Adipocyte (in vitro differentiated cells): ENCODE data around the gene ARL6IP1.
"Not testable (repeated sequence)": the region's sequence is repeated elsewhere in the genome, so short reads cannot be mapped to it uniquely, and the experiment has no call there.

ENCODE experiments used
- DNase-seq: peaks from one replicate; pipeline ENCODE4 v3.0.0-alpha.2; 2015; ENCODE audit warnings: low read depth
- H3K27me3 ChIP-seq: replicated peaks from 2 replicates; pipeline ENCODE4 v1.7.0; 2013; ENCODE audit warnings: mild to moderate bottlenecking, low read length, moderate library complexity; ENCODE audit not compliant: control insufficient read depth, insufficient read depth
- H3K36me3 ChIP-seq: 2 replicates; pipeline ENCODE4 v1.7.0; 2013; ENCODE audit warnings: low read length, mild to moderate bottlenecking, moderate library complexity; ENCODE audit not compliant: control insufficient read depth, insufficient read depth, severe bottlenecking
- H3K4me1 ChIP-seq: 2 replicates; pipeline ENCODE4 v1.7.0; 2013; ENCODE audit warnings: mild to moderate bottlenecking, low read length, moderate library complexity; ENCODE audit not compliant: control insufficient read depth, insufficient read depth
- H3K4me3 ChIP-seq: 2 replicates; pipeline ENCODE4 v1.7.0; 2013; ENCODE audit warnings: mild to moderate bottlenecking, low read length, moderate library complexity
- H3K9ac ChIP-seq: 2 replicates; pipeline ENCODE4 v1.7.0; 2013; ENCODE audit warnings: mild to moderate bottlenecking, low read length, moderate library complexity
- H3K9me3 ChIP-seq: 2 replicates; pipeline ENCODE4 v1.7.0; 2013; ENCODE audit warnings: mild to moderate bottlenecking, low read length, moderate library complexity; ENCODE audit not compliant: control insufficient read depth

Gene ARL6IP1

GRCh38 chr16:18797746-18798145 lies 3.6 kb downstream of the ARL6IP1 start:
- H3K36me3 ChIP-seq: peaks cover 57% of the 10 kb centered on the region
- no peaks in the 10 kb centered on the region for H3K27me3 ChIP-seq

GRCh38 chr16:18796377-18796776 lies 5.0 kb downstream of the ARL6IP1 start:
- Histone ChIP-seq H3K27me3 (no peaks in the 10 kb centered on the region), H3K9me3 (no peaks in the 10 kb centered on the region), H3K4me3 (no peak overlapping the region), H3K4me1 (peaks cover 39% of the 10 kb centered on the region), H3K9ac (peak overlapping the region; percentile 16), H3K36me3 (peaks cover 70% of the 10 kb centered on the region)
- no peak for DNase-seq

More at GRCh38 chr16:18797746-18798145, 3.6 kb downstream of the ARL6IP1 start:
- Histone ChIP-seq H3K9me3 (no peaks in the 10 kb centered on the region), H3K9ac (no peak overlapping the region), H3K4me1 (peaks cover 35% of the 10 kb centered on the region), H3K4me3 (no peak overlapping the region)
- DNase-seq: no peak

DNA sequence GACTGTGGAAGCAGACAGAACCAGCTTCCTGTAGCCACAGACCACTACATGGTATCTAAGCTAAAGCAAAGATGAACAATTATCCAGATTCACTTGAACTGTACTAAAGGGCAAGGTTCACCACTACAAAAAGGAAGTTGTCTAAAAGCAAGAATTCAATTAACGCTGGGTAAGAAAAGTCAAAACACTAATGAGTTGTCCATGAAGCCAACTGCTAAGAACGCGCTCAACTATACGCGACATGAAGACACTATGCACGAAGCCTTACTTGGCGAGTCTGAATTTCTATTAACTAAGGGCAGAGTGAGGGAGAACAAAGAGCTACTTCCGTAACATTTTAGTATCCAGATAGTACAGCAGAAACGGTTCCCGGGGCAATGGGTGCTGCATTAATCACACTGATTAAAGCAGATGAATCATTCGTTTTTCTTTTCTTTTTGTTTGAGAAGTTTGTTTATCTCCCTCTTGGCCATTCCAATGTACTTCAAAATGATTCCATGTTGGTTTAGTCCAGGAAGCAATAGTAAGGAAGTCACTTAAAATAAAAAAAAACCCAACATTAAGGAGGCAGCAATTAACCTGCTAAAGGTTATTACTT lies 8.4 kb downstream of the ARL6IP1 start:
- Histone ChIP-seq H3K27me3 (no peaks in the 10 kb centered on the region), H3K4me3 (no peak overlapping the region), H3K9ac (no peak overlapping the region), H3K36me3 (peaks cover 70% of the 10 kb centered on the region), H3K4me1 (peaks cover 42% of the 10 kb centered on the region), H3K9me3 (no peaks in the 10 kb centered on the region)
- DNase-seq: no peak

GRCh38 chr16:18789850-18790706 lies 11.3 kb downstream of the ARL6IP1 start, which contains the start of gene RPS15A:
Gene RPS15A (minus strand): TSS chr16:18790334. CDS start chr16:18789113, 1,221 bp downstream.
- H3K27me3 ChIP-seq: no peaks in the 10 kb centered on the region

DNA sequence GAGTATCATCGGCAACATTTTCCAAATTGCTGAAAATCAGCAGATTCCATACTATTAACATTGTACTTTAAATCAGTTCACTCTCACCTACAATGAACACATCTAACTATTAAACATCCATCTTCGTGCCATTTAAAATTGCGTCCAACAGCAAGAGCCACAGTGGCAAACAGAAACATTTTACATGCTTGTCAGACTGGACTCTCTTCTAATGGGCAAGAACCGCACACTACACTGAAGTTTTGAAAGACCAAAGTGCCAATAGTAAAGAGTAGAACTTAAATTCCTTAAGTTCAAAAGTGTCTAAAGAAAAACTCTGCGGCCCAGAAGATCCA lies 11.9 kb downstream of the ARL6IP1 start:
- Histone ChIP-seq H3K9me3 (no peaks in the 10 kb centered on the region), H3K9ac (peak overlapping the region; percentile 97), H3K36me3 (peaks cover 73% of the 10 kb centered on the region), H3K4me3 (peak overlapping the region; percentile 100), H3K27me3 (no peaks in the 10 kb centered on the region), H3K4me1 (peaks cover 66% of the 10 kb centered on the region)
- no peak for DNase-seq

More at GRCh38 chr16:18789850-18790706, 11.3 kb downstream of the ARL6IP1 start, which contains the start of gene RPS15A:
- H3K4me1 ChIP-seq: peaks cover 66% of the 10 kb centered on the region
- H3K9me3 ChIP-seq: no peaks in the 10 kb centered on the region
- peak within 1 kb of the TSS; percentile 100 for H3K4me3 ChIP-seq
- peaks cover 73% of the 10 kb centered on the region for H3K36me3 ChIP-seq
- H3K9ac ChIP-seq: peak within 1 kb of the TSS; percentile 97
- peak; percentile 99 for DNase-seq

DNA sequence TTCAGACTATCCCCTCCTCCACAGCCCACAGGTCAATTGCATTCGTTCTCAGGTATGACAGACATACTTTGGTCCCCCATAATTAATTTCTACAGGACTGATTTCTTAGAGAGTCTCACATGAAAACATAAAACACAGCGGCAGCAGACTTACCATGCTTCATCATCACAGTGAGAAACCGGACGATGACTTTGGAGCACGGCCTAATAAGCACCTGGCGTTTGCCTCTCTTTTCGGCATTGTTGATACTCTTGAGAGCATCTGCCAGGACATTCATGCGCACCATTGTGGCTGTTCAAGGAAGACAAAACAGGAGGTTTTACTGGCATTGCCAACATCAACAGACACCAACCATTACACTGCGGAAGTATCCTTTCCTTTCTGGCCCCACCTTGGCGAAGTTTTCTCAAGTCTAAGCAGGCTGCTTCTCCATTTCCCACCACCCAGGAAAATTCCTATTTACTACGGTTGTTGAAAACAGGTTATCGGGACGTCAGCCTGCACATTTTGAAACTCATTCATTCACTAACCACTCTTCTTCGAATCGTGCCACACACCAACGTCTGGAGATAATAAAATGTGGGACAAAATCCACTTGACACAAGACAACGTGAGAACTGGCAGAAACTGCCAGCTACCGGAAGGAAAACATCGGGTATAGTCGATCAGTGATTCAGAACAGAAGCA lies 12.4 kb downstream of the ARL6IP1 start:
- H3K9ac ChIP-seq: peak overlapping the region; percentile 97
- peaks cover 66% of the 10 kb centered on the region for H3K4me1 ChIP-seq
- H3K27me3 ChIP-seq: no peaks in the 10 kb centered on the region
- peak overlapping the region; percentile 100 for H3K4me3 ChIP-seq
- H3K36me3 ChIP-seq: peaks cover 73% of the 10 kb centered on the region
- peak; percentile 19 for DNase-seq
- no peaks in the 10 kb centered on the region for H3K9me3 ChIP-seq

- H3K36me3 ChIP-seq: peaks cover 68% of the 10 kb centered on the region
These were observed 16.3 kb downstream of the ARL6IP1 start for GRCh38 chr16:18784917-18785623.

DNA sequence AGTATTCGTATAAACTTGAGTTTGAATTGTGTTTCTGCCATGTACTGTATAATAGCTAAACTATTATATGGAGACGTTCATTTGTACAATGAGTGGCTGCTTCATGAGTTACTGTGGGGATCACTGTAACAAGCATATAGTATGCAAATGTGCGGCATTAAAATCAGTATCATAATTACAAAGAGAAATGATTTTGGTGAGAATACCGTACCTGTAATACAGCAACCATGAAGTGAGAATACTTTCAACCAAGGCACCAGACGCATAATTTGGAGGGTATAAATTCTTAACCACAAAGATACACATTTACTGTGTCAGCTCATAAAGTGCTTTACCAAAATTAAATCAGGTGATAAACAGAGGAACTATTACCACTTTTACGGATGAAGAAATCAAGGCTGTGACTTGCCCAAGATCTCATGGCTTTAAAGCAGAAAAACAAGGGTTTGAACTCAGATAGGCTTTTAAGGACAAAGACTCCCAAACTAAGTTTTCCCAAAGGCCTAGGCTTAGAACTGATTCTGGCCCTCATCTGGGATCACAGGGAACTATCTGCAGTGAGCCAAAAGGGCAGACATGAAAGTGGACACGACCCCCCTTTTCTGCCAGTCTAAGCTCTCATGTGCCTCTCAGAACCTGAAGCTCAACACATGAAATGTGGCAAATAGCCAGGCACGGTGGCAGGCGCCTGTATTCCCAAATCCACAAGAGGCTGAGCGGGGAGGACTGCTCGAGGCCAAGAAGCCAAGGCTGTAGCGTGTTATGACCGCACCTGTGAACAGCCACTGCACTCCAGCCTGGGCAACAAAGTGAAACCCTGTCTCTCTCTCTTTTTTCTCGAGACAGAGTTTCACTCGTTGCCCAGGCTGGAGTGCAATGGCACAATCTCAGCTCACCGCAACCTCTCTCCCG lies 17.7 kb downstream of the ARL6IP1 start:
- Histone ChIP-seq H3K4me1 (peaks cover 36% of the 10 kb centered on the region), H3K4me3 (no peak overlapping the region), H3K36me3 (peaks cover 68% of the 10 kb centered on the region), H3K27me3 (no peaks in the 10 kb centered on the region), H3K9ac (no peak overlapping the region), H3K9me3 (no peaks in the 10 kb centered on the region)
- no peak for DNase-seq

More at GRCh38 chr16:18784917-18785623, 16.3 kb downstream of the ARL6IP1 start:
- Histone ChIP-seq H3K27me3 (no peaks in the 10 kb centered on the region), H3K9me3 (no peaks in the 10 kb centered on the region), H3K4me1 (peaks cover 40% of the 10 kb centered on the region), H3K4me3 (peak overlapping the region; percentile 27), H3K9ac (no peak overlapping the region)
- no peak for DNase-seq

DNA sequence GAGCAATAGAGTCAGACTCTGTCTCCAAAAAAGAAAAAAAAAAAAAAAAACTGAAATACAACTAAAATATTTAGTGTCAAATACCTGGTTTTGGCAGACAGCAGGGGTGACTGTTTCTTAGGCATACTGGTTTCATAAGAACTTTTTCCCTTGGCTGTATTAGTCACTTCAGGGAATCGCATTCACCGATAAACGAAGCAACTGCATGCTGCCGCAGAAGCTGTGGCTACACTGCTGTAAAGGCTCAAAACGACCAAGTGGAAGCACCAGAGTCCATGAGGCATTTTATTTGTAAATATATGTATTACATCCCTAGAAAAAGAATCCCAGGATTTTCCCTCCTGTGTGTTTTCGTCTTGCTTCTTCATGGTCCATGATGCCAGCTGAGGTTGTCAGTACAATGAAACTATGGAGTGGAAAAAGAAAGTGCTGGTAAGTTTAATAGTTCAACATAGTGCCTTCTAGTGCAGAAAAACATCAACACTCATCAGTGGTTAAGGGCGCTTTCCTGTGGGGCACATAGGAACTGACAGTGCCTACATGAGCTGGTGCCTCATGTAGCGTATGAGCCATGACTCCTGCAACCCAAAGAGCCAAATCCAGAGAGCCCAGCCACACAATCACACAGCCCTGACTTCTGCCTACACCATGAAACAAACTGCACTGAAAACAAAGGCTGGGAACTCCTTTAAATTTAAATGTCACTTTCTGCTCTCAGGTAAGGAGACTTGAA lies 18.5 kb downstream of the ARL6IP1 start:
- no peak overlapping the region for H3K4me3 ChIP-seq
- peaks cover 28% of the 10 kb centered on the region for H3K4me1 ChIP-seq
- H3K27me3 ChIP-seq: no peaks in the 10 kb centered on the region
- H3K9me3 ChIP-seq: no peaks in the 10 kb centered on the region
- peaks cover 63% of the 10 kb centered on the region for H3K36me3 ChIP-seq
- H3K9ac ChIP-seq: no peak overlapping the region
- DNase-seq: no peak

GRCh38 chr16:18781232-18781631 lies 20.1 kb downstream of the ARL6IP1 start:
- DNase-seq, H3K9me3 ChIP-seq, H3K9ac ChIP-seq, H3K4me3 ChIP-seq, H3K27me3 ChIP-seq: not testable (repeated sequence)
- peaks cover 12% of the 10 kb centered on the region for H3K4me1 ChIP-seq
- H3K36me3 ChIP-seq: peaks cover 46% of the 10 kb centered on the region
